GM13976 (cell line): Measurements from ENCODE around the gene FSD2.

Experiments
- DNase-seq: peaks from one replicate; pipeline ENCODE4 v3.0.0; 2012; ENCODE audit warnings: low spot score
- CTCF ChIP-seq: IDR thresholded peaks from 2 replicates; pipeline ENCODE4 v1.5.1; 2012; ENCODE audit warnings: borderline replicate concordance, mild to moderate bottlenecking; ENCODE audit not compliant: insufficient read depth; ENCODE audit errors: extremely low read depth, missing control alignments, control extremely low read depth
- in situ Hi-C: fragments of 300-500 bp; cut with MboI; formaldehyde crosslinking; loops from one replicate; pipeline ENCODE4 v1.12.0; 2022; ENCODE audit warnings: low sequenced_read_pairs, mixed read lengths, inconsistent platforms; ENCODE audit not compliant: unreplicated experiment

Gene FSD2

GRCh38 chr15:82743810-82744209 is 62.1 kb downstream of the FSD2 start:
- TF ChIP-seq CTCF = no peak
- in situ Hi-C loops = no loop called here
- DNase-seq = no peak

GRCh38 chr15:82742134-82742533 is 63.7 kb downstream of the FSD2 start:
- TF ChIP-seq CTCF = no peak
- no peak for DNase-seq
- in situ Hi-C loops = no loop called here

- DNase-seq = no peak
- TF ChIP-seq CTCF = no peak
- in situ Hi-C loops = no loop called here
Measured at GRCh38 chr15:82739086-82739485, 66.8 kb downstream of the FSD2 start.

- no peak for TF ChIP-seq CTCF
- no peak for DNase-seq
- in situ Hi-C loops = no loop called here
Measured at GRCh38 chr15:82737975-82738374, 67.9 kb downstream of the FSD2 start.

GRCh38 chr15:82731527-82731926 is 74.3 kb downstream of the FSD2 start:
- in situ Hi-C loops = no loop called here
- DNase-seq = no peak
- TF ChIP-seq CTCF = no peak

GRCh38 chr15:82730022-82730530 is 75.8 kb downstream of the FSD2 start:
- in situ Hi-C loops = no loop called here
- TF ChIP-seq CTCF = no peak
- DNase-seq = no peak

- in situ Hi-C loops = no loop called here
- no peak for DNase-seq
Measured at GRCh38 chr15:82726816-82727215, 79.1 kb downstream of the FSD2 start.

More at GRCh38 chr15:82726816-82727215, 79.1 kb downstream of the FSD2 start:
- no peak for TF ChIP-seq CTCF
